T-helper 2 cell (primary cell): ENCODE results near the gene SAP30.

Experiments
- DNase-seq, 5 experiments: peaks; one replicate each; pipeline versions ENCODE4 v3.0.0 to v3.0.0-alpha.2; 2012 to 2022

SAP30 gene

DNA sequence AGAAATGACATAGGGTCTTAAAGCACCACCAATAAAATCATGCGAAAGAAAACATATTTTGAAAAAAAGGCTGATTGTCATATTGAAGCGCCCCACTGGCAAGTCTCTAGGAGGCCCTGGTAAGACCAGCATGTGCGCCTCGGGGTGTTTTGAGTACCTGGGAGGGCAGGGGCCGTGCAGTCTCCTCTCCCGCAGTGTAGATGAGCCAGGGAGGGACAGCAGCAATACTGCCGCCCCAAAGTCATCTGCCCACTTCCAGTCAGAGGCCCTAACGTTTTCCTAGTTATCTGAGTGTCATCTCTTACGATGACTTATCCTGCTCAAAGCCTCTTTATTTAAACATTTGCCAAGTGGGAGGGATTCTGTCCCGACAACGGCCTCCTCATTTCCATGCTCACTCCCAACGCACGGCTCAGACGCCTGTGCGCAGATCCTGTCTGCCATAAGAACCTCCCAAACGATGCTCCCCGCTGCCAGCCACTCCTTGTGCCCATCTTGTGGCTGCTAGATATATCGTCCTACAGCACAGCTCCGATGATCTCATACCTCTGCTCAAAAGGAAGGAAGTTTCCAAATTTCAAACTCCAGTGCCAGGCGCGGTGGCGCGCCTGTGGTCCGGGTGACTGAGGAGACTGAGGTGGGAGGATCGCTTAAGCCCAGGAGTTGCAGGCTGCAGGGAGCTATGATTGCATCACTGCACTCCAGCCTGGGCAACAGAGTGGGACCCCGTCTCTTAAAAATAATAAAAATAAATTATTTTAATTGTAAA is 45.3 kb downstream of the SAP30 start:
- DNase-seq, result no peak

- no peak for DNase-seq
Observed at GRCh38 chr4:173417833-173418232, 47.1 kb downstream of the SAP30 start.

GRCh38 chr4:173418639-173419038 is 47.9 kb downstream of the SAP30 start:
- no peak for DNase-seq

- DNase-seq, result peak in 1 of 5 experiments; percentile 25
Observed at GRCh38 chr4:173420324-173420752, 49.6 kb downstream of the SAP30 start.

- no peak for DNase-seq
Observed at GRCh38 chr4:173420801-173421200, 50.0 kb downstream of the SAP30 start.

GRCh38 chr4:173424899-173425805 is 54.4 kb downstream of the SAP30 start:
- DNase-seq, result no peak

- peak in 2 of 5 experiments; percentile 12 to 58 for DNase-seq
Observed at GRCh38 chr4:173426064-173426463, 55.3 kb downstream of the SAP30 start.
